ENCODE results near the gene CFAP97D1.

CFAP97D1 gene

DNA sequence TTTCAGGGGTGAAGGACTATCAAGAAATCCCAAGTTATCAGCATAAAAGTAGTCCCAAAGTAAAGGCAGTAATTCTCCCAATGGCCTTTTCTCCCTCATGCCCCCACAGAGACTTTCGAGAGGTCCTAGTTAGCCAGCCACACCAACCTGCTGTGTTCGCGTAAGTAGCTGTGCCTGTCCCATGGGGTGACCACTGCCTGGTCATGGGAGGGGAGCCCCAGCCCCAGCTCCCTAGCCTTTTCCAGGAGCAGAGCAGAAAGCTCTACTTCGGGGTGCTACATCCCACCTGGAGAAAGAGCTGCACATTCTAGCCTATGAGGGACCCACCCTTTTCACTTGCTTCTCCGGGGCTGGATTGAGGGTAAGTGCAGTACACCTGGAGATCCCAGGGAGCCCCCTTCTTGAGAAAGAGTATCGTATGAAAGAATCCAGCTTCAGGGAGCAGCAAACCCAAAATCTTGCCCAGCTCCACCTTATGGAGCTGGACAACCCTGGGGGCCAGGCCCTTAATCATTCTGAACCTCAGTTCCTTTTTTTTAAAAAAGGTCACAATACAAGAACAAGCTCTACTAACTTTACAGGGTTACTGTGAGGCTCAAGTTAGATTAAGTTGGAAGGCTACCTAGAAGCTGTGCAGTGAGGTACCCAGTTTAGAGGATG lies 13.1 kb upstream of the CFAP97D1 start:
- no peak overlapping the region for H3K4me3 ChIP-seq (replicated peaks; ENCODE audit: low read depth, low read length)
- TF ChIP-seq, protein P1, sequence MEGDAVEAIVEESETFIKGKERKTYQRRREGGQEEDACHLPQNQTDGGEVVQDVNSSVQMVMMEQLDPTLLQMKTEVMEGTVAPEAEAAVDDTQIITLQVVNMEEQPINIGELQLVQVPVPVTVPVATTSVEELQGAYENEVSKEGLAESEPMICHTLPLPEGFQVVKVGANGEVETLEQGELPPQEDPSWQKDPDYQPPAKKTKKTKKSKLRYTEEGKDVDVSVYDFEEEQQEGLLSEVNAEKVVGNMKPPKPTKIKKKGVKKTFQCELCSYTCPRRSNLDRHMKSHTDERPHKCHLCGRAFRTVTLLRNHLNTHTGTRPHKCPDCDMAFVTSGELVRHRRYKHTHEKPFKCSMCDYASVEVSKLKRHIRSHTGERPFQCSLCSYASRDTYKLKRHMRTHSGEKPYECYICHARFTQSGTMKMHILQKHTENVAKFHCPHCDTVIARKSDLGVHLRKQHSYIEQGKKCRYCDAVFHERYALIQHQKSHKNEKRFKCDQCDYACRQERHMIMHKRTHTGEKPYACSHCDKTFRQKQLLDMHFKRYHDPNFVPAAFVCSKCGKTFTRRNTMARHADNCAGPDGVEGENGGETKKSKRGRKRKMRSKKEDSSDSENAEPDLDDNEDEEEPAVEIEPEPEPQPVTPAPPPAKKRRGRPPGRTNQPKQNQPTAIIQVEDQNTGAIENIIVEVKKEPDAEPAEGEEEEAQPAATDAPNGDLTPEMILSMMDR (IDR thresholded peaks at IDR 0.05; ENCODE audit: low read length, missing control alignments): no peak

DNA sequence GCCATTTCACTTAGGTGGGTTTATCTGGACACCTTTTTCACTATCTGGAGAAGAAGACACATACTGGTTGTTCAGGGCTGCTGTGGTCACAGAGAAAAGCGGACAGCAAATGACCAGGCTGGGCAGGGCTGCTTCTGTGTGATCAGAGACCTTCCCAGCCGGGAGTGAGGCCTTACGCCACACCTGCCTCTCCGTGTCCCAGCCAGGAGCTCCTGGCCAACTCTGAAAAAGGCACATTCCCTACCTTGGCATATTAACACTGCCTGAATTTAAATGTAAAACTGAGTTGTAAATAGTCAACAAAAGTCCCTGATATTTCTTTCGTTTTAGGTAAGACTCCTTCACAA lies 12.5 kb upstream of the CFAP97D1 start:
- TF ChIP-seq, protein P1 (IDR thresholded peaks at IDR 0.05; ENCODE audit: low read length, missing control alignments): no peak
- H3K4me3 ChIP-seq (replicated peaks; ENCODE audit: low read depth, low read length): no peak overlapping the region
- DNase-seq (ENCODE audit: low read depth): no peak

More for the DNA sequence above, 13.1 kb upstream of the CFAP97D1 start:
- no peak for DNase-seq (ENCODE audit: low read depth)

DNA sequence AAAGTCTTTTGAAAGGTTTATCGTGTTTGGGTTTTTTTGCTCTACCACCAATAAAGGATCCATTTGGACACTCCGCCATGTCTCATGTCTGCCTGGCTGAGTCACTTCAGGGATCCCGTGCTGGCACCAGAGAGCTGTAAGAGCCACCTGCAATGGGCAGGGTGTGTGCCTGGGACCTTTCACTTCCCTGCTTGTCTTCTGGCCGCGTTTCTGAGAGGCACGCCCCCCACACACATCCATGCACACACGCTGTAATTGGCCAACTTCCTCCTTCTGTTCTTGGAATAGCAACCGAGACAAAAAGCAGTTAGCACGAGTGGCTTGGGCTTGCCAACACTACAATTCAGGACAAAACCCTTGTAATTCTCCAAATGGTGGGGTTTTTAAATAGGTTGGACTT lies 11.9 kb upstream of the CFAP97D1 start:
- H3K4me3 ChIP-seq (replicated peaks; ENCODE audit: low read depth, low read length): no peak overlapping the region
- TF ChIP-seq, protein P1 (IDR thresholded peaks at IDR 0.05; ENCODE audit: low read length, missing control alignments): no peak
- DNase-seq (ENCODE audit: low read depth): no peak

DNA sequence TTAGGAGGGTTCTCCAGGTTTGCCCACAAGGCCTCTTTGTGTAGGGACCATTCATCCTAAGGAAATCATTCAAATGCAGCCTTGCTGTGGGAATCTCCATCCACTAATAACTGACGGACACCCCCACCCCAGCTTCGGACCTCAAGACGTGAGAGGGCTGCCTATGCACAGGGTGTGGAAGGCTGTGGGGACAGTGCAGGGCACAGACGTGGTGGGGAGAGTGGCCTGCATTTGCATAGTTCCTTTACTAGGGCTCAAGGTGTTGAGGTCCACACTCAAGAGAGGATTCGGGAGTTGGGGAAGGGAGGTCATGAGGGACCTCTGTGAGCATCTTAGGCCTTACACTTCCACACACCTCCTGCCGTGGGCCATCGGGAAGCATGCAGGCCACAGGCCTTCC lies 11.3 kb upstream of the CFAP97D1 start:
- no peak for DNase-seq (ENCODE audit: low read depth)
- TF ChIP-seq, protein P1 (IDR thresholded peaks at IDR 0.05; ENCODE audit: low read length, missing control alignments): no peak
- H3K4me3 ChIP-seq (replicated peaks; ENCODE audit: low read depth, low read length): no peak overlapping the region

DNA sequence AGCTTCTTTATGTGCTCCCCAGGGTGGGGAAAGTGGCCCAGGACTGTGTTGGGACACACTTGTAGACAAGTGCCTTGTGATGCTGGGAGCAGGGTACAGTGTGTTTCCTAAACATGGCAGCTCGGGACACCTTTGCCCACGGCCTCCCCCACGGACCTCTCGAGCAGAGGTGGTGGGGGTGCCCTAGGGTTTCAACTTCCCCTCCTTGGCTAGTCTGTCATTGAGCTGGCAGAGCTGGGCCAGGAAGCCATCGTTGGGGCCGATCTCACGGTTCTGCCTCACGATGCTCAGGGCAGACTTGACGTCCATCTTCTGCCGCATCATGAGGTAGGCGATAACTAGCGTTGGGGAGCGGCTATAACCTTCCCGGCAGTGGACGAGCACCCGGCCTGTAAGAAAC lies 10.8 kb upstream of the CFAP97D1 start:
- DNase-seq (ENCODE audit: low read depth): no peak
- TF ChIP-seq, protein P1 (IDR thresholded peaks at IDR 0.05; ENCODE audit: low read length, missing control alignments): no peak
- H3K4me3 ChIP-seq (replicated peaks; ENCODE audit: low read depth, low read length): no peak overlapping the region

- H3K4me3 ChIP-seq (replicated peaks; ENCODE audit: low read depth, low read length): no peak overlapping the region
- TF ChIP-seq, protein P1 (IDR thresholded peaks at IDR 0.05; ENCODE audit: low read length, missing control alignments): no peak
- DNase-seq (ENCODE audit: low read depth): no peak
These were observed 10.4 kb upstream of the CFAP97D1 start for GRCh38 chr17:43769859-43770258.

- H3K4me3 ChIP-seq (replicated peaks; ENCODE audit: low read depth, low read length): no peak overlapping the region
- DNase-seq (ENCODE audit: low read depth): no peak
- TF ChIP-seq, protein P1 (IDR thresholded peaks at IDR 0.05; ENCODE audit: low read length, missing control alignments): no peak
These were observed 9.3 kb upstream of the CFAP97D1 start for GRCh38 chr17:43770957-43771356.
